Hepatocyte (in vitro differentiated cells): ENCODE results near the gene SLC44A1. TPM values are rescaled to one million over a fixed set of nuclear protein-coding genes. Genes with fewer than 3 reads are reported as not detected.
A peak's percentile ranks its signal among the peaks of the same experiment; 100 is the strongest.

Source experiments
- DNase-seq: peaks from one replicate; pipeline ENCODE4 v3.0.0-alpha.2; 2016; ENCODE audit warnings: low spot score
- H2AFZ ChIP-seq: fragments of 200-600 bp; sonication (generic); 2 replicates; pipeline ENCODE4 v1.6.0; 2016; ENCODE audit warnings: antibody characterized with exemption, mild to moderate bottlenecking
- H3K27ac ChIP-seq: fragments of 200-600 bp; sonication (generic); 2 replicates; pipeline ENCODE4 v1.5.1; 2016; ENCODE audit warnings: mild to moderate bottlenecking
- H3K27me3 ChIP-seq: fragments of 200-600 bp; sonication (generic); 2 replicates; pipeline ENCODE4 v1.6.1; 2016
- H3K36me3 ChIP-seq: fragments of 200-600 bp; sonication (generic); replicated peaks from 2 replicates; pipeline ENCODE4 v1.5.1; 2016; ENCODE audit warnings: low read depth; ENCODE audit not compliant: insufficient read depth
- H3K4me1 ChIP-seq: fragments of 200-600 bp; sonication (generic); 2 replicates; pipeline ENCODE4 v1.5.1; 2016; ENCODE audit warnings: mild to moderate bottlenecking, moderate library complexity; ENCODE audit not compliant: insufficient read depth
- H3K4me2 ChIP-seq: fragments of 200-600 bp; sonication (generic); 2 replicates; pipeline ENCODE4 v1.6.0; 2016
- H3K4me3 ChIP-seq: fragments of 200-600 bp; sonication (generic); 2 replicates; pipeline ENCODE4 v1.5.1; 2016; ENCODE audit warnings: mild to moderate bottlenecking
- H3K79me2 ChIP-seq: fragments of 200-600 bp; sonication (generic); 2 replicates; pipeline ENCODE4 v1.6.0; 2017; ENCODE audit warnings: mild to moderate bottlenecking
- H3K9me2 ChIP-seq: fragments of 200-600 bp; sonication (generic); replicated peaks from 2 replicates; pipeline ENCODE4 v1.6.0; 2017; ENCODE audit warnings: mild to moderate bottlenecking; ENCODE audit not compliant: insufficient read depth
- H3K9me3 ChIP-seq: fragments of 200-600 bp; sonication (generic); 2 replicates; pipeline ENCODE4 v1.5.1; 2016; ENCODE audit warnings: low read depth, mild to moderate bottlenecking
- H4K20me1 ChIP-seq: fragments of 200-600 bp; sonication (generic); 2 replicates; pipeline ENCODE4 v1.6.0; 2016; ENCODE audit warnings: mild to moderate bottlenecking; ENCODE audit not compliant: insufficient read depth, poor library complexity, severe bottlenecking
- CTCF ChIP-seq: fragments of 200-600 bp; sonication (generic); IDR thresholded peaks from 2 replicates; pipeline ENCODE4 v1.5.1; 2016; ENCODE audit warnings: antibody characterized with exemption, mild to moderate bottlenecking; ENCODE audit not compliant: poor library complexity
- EZH2 ChIP-seq: fragments of 200-600 bp; sonication (generic); IDR thresholded peaks from 2 replicates; pipeline ENCODE4 v1.6.1; 2016; ENCODE audit warnings: antibody characterized with exemption, mild to moderate bottlenecking, borderline replicate concordance
- EZH2phosphoT487 ChIP-seq: fragments of 200-600 bp; sonication (generic); IDR thresholded peaks from one replicate; pipeline ENCODE4 v1.6.1; 2018; ENCODE audit warnings: antibody characterized with exemption, mild to moderate bottlenecking, low read depth, moderate library complexity; ENCODE audit not compliant: unreplicated experiment, severe bottlenecking
- WGBS: methylation state at CpG from one replicate; pipeline ENCODE4 v1.1.6; 2016; ENCODE audit warnings: low lambda C conversion rate; ENCODE audit errors: missing lambda C conversion rate; 5-methylcytosine and 5-hydroxymethylcytosine counted together
- polyA plus RNA-seq: library from polyadenylated mRNA; unstranded; fragments of >200 nt; fragmentation: Nextera tagmentation; extraction: Ambion mirVana; gene quantifications from 2 replicates; pipeline ENCODE4 v1.2.1, GENCODE V29; 2016
- total RNA-seq: library from RNA; depleted of rRNA; stranded (reverse); fragments of >200 nt; gene quantifications from 2 replicates; pipeline ENCODE4 v1.2.3, GENCODE V29; 2014

Gene SLC44A1
- total and polyA plus RNA-seq, 2 experiments from 2014 or later = 31.3 to 64.9 TPM

DNA sequence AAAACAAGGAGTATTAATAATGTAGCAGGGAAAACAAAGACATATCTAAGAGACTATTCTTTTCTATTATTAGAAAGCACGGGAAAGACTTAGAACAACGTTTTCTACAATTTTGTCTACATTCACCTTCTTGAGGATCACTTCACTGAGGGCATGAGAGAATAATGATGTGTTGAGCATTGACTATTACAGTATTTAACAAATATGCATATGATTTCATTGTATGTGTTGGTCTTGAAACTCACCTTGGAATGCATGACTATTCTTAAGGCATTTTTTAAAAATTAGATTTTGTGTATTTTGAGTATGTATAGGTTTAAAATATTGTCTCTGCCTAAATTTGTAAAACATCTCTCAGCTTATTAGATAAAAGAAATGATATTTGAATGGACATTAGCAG lies 204.6 kb downstream of the SLC44A1 start:
- peaks cover 50% of the 10 kb centered on the region for H3K79me2 ChIP-seq
- WGBS = 23% methylated on average over 2 of the region's 2 CpGs
- TF ChIP-seq EZH2phosphoT487 (no peak), CTCF (no peak), EZH2 (no peak)
- no peaks in the 10 kb centered on the region for H3K36me3 ChIP-seq
- H3K4me1 ChIP-seq = peaks cover 7% of the 10 kb centered on the region
- peak overlapping the region; percentile 80 for H3K27ac ChIP-seq
- H3K4me2 ChIP-seq = peak overlapping the region; percentile 86
- H2AFZ ChIP-seq = peak overlapping the region; percentile 69
- H3K9me2 ChIP-seq = no peaks in the 10 kb centered on the region
- no peaks in the 10 kb centered on the region for H3K27me3 ChIP-seq
- DNase-seq = no peak
- no peaks in the 10 kb centered on the region for H3K9me3 ChIP-seq
- H3K4me3 ChIP-seq = peak overlapping the region; percentile 84
- no peaks in the 10 kb centered on the region for H4K20me1 ChIP-seq

DNA sequence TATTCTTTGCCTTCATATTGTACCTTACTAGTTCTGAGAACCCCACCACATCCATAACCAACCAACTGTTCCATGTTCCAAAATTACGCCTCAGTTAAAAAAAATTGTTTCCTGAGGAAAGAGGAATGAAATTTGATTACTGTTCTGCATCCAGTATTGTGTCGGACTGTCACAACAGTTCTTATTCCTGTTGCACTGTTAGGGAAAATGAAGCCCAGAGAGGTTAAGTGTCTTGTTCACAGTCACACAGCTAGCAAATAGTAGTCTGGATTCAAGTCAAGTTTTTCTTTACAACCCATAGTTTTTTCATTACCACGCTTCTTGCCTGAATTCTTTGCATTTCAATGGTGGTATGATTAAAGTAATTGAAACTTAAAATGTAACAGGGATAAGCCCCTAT lies 207.7 kb downstream of the SLC44A1 start:
- peak overlapping the region; percentile 11 for H3K27ac ChIP-seq
- peaks cover 81% of the 10 kb centered on the region for H3K79me2 ChIP-seq
- DNase-seq = no peak
- TF ChIP-seq CTCF (no peak), EZH2 (no peak), EZH2phosphoT487 (no peak)
- H2AFZ ChIP-seq = no peak overlapping the region
- peaks cover 4% of the 10 kb centered on the region for H4K20me1 ChIP-seq
- no peaks in the 10 kb centered on the region for H3K9me3 ChIP-seq
- 94% methylated on average over 3 of the region's 3 CpGs for WGBS
- H3K4me3 ChIP-seq = no peak overlapping the region
- peaks cover 7% of the 10 kb centered on the region for H3K4me1 ChIP-seq
- no peaks in the 10 kb centered on the region for H3K9me2 ChIP-seq
- no peak overlapping the region for H3K4me2 ChIP-seq
- no peaks in the 10 kb centered on the region for H3K27me3 ChIP-seq
- H3K36me3 ChIP-seq = no peaks in the 10 kb centered on the region

DNA sequence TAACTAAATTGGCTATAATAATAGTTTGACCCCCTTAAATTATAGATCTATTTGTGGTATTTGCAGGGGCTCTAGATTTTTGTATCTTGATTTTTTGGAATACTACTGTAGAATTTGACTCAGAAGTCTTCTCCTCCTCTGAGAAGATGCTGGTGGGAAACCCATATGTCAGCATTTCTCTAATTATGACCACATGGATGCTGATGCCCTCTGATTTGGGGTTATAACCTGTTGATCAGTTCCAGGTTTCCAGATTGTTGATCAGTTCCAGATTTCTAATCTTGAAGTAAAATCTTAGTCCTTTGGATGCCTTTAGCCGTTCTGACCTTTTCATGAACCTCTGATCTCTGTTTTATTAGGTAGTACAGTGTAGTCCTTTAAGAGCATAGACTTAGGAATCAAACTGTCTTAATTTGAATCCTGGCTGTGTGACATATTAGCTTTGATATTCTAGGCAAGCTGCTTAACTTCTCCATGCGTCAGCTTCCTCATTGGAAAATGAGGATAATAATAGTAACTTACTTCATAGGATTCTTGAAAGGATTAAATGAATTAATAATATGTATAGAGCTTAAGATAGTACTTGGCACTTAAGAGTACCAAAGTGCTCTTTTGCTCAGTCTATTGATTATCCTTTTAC lies 211.5 kb downstream of the SLC44A1 start:
- H3K4me3 ChIP-seq = no peak overlapping the region
- peaks cover 88% of the 10 kb centered on the region for H3K79me2 ChIP-seq
- no peak overlapping the region for H3K4me2 ChIP-seq
- peaks cover 8% of the 10 kb centered on the region for H3K4me1 ChIP-seq
- 64% methylated on average over 2 of the region's 2 CpGs for WGBS
- DNase-seq = no peak
- peaks cover 6% of the 10 kb centered on the region for H4K20me1 ChIP-seq
- no peak overlapping the region for H3K27ac ChIP-seq
- no peaks in the 10 kb centered on the region for H3K9me2 ChIP-seq
- no peaks in the 10 kb centered on the region for H3K27me3 ChIP-seq
- no peaks in the 10 kb centered on the region for H3K9me3 ChIP-seq
- TF ChIP-seq EZH2phosphoT487 (no peak), EZH2 (no peak), CTCF (no peak)
- H2AFZ ChIP-seq = no peak overlapping the region
- H3K36me3 ChIP-seq = no peaks in the 10 kb centered on the region
